Activated CD4-positive, CD25-positive, alpha-beta regulatory T cell (primary cell): ENCODE results near the gene ANKRD11.

Experiments used
- DNase-seq, 4 experiments: peaks; one replicate each; lab custom pipeline; 2025; lab: John Stamatoyannopoulos, UW

ANKRD11 gene

GRCh38 chr16:89490439-89491237, at the start of gene ANKRD11:
TSS of gene ANKRD11 (minus strand) at chr16:89490561. CDS start at chr16:89317019, 173,542 bp downstream.
- DNase-seq = peak; percentile 88 to 98 (median 94)

GRCh38 chr16:89538286-89538685, 47.9 kb upstream of the ANKRD11 start:
- no peak for DNase-seq

GRCh38 chr16:89537549-89537925, 47.2 kb upstream of the ANKRD11 start:
- DNase-seq = no peak

GRCh38 chr16:89536886-89537548, 46.7 kb upstream of the ANKRD11 start:
- no peak for DNase-seq

- no peak for DNase-seq
These were observed 46.0 kb upstream of the ANKRD11 start for GRCh38 chr16:89536371-89536770.

GRCh38 chr16:89534252-89534756, 43.9 kb upstream of the ANKRD11 start:
- no peak for DNase-seq

GRCh38 chr16:89531821-89532526, 41.6 kb upstream of the ANKRD11 start:
- no peak for DNase-seq

- DNase-seq = no peak
These were observed 40.3 kb upstream of the ANKRD11 start for GRCh38 chr16:89530401-89531381.

GRCh38 chr16:89529097-89529496, 38.7 kb upstream of the ANKRD11 start:
- no peak for DNase-seq

GRCh38 chr16:89525146-89525913, 35.0 kb upstream of the ANKRD11 start:
- DNase-seq = no peak

GRCh38 chr16:89523680-89524344, 33.5 kb upstream of the ANKRD11 start:
- DNase-seq = no peak

GRCh38 chr16:89522287-89522686, 31.9 kb upstream of the ANKRD11 start:
- DNase-seq = no peak

- no peak for DNase-seq
These were observed 29.5 kb upstream of the ANKRD11 start for GRCh38 chr16:89519881-89520280.

- no peak for DNase-seq
These were observed 26.8 kb upstream of the ANKRD11 start for GRCh38 chr16:89517128-89517527.

GRCh38 chr16:89512453-89512852, 22.1 kb upstream of the ANKRD11 start:
- no peak for DNase-seq

- no peak for DNase-seq
These were observed 21.0 kb upstream of the ANKRD11 start for GRCh38 chr16:89511374-89511773.

GRCh38 chr16:89510526-89510925, 20.2 kb upstream of the ANKRD11 start:
- DNase-seq = no peak

- peak; percentile 79 to 87 (median 83) for DNase-seq
These were observed 17.7 kb upstream of the ANKRD11 start, which contains the start of gene SPG7 for GRCh38 chr16:89507834-89508590. TSS of gene SPG7 (plus strand) at chr16:89508403. CDS start at chr16:89508418, 15 bp downstream.

GRCh38 chr16:89507214-89507833, 17.0 kb upstream of the ANKRD11 start:
- DNase-seq = no peak
